Activated CD4-positive, alpha-beta T cell treated with anti-CD3 and anti-CD28 coated beads, Interleukin-2, amount 50 U/mL, for 4 hours (primary cell): Measurements from ENCODE around the gene GARNL3.
A peak's percentile ranks its signal among the peaks of the same experiment; 100 is the strongest.

Source experiments
- DNase-seq, 2 experiments: peaks; one replicate each; pipeline ENCODE4 v3.0.0-alpha.2; 2020

GARNL3 gene

DNA sequence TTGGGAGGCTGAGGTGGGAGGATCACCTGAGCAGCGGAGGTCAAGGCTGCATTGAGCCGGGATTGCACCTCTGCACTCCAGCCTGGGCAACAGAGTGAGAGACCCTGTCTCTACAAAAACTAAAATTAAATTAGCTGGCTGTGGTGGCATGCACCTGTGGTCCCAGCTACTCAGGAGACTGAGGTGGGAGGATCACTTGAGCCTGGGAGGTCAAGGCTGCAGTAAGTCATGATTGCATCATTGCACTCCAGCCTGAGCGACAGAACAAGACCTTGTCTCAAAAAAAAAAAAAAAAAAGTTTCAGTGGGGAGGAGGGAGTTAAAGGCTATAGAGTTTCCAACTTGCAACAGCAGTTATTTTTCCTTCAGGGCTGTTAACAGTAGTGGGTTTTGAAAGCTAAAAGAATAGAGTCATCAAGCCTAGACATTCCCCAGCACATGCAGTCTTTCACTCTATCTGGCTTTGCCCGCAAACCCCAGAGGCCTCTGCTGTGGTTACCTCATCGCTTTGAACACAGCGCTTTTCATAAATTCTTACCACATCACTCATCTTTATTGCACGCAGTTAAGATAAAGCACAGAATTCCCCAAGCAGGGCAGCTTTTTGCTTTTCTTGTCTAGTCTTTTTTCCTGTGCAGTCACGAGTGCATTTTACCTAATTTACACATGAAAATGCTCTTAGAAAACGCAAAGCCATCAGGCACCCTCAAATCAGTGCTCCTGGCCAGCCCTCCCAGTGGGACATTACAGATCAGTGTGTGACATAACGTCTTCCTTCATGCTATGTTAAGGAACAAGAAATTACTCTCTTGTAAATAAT, 123.7 kb downstream of the GARNL3 start:
- peak; percentile 81 to 85 for DNase-seq

- no peak for DNase-seq
These were observed 124.3 kb downstream of the GARNL3 start for GRCh38 chr9:127388856-127389238.

GRCh38 chr9:127389381-127390247, 125.0 kb downstream of the GARNL3 start:
- no peak for DNase-seq

GRCh38 chr9:127390248-127390545, 125.6 kb downstream of the GARNL3 start:
- DNase-seq = no peak

GRCh38 chr9:127390563-127390962, 126.0 kb downstream of the GARNL3 start:
- DNase-seq = no peak

DNA sequence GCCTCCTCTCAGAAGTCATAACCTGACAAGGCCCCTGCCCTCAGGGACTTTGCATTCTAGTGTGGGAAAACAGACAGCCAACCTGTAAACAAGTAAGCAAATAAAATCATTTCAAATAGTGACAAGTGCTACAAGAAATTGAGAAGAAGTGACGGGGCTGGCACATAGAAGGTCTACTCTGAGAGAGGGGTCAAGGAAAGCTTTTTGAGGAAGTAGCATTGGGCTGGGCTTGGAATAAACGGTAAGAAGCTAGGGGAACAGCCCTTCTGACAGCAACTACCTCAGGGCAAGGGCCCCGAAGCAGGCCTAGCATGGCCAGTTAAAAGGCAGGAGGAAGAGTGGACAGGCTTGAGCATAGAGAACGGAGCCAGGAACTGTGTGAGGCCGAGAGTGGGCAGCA, 127.6 kb downstream of the GARNL3 start:
- DNase-seq = no peak

DNA sequence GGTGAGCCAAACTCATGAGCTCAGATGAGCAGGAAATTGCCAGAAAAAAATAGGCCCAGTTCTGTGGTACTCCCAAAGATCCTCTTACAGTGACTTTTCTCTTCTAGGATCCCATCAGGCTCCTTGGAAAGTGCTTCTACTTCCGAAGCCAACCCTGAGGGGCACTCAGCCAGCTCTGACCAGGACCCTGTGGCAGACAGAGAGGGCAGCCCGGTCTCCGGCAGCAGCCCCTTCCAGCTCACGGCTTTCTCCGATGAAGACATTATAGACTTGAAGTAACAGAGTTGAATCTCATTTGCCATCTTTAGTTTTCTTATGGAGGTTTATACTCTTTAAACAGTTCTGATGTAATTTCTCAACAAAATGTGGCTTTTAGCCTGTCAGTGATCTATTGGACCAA, 128.4 kb downstream of the GARNL3 start:
- no peak for DNase-seq

DNA sequence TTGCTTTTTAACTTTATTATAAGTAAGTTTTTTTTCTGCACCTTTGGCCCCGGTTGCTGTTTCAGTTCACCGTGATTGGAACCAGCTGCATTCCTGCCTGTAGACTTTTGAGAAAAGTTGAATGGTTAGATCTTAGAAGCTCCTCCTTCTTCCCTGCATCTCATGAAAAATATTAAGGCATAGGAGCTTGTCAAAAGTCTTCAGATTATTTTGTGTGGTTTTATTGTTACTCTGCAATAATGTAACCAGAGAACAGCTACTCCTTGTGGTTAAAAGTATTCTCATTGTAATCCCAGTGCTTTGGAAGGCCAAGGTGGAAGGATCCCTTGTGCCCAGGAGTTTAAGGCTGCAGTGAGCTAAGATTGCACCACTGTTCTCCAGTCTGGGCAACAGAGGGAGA, 129.1 kb downstream of the GARNL3 start:
- no peak for DNase-seq

DNA sequence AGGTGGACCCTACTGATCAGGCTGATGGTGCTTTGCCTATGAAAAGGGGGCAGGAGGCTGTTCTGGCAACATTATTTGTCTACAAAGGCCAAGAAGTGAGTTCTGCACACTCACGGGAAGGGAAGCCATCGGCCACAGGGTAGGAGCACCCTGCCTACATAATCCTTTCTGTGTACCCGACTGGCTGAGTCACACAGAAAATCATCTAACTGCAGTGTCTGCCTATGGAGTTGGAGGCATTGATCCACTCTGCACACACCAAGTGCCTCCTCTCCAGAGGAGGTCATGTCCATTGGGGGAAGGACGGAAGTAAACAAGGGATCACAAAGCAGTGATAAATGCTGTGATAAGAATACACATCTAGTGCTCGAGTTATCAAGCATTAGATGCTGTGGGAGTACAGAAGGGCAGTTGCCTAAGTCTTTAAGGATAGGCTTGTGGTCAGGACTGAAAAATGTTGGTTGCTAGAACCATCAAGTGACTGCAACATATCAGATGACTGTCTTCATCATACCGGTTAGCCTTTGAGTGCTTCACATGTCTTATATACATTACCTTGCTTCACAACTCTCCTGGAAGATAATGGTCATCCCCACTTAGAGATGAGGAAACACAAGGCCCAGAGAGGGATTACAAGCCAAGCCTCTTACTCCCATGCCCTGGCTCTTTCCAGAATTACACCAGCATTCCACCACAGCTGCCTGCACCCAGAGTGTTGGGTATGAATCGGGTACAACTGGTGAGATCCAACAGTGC, 131.1 kb downstream of the GARNL3 start:
- DNase-seq = no peak

DNA sequence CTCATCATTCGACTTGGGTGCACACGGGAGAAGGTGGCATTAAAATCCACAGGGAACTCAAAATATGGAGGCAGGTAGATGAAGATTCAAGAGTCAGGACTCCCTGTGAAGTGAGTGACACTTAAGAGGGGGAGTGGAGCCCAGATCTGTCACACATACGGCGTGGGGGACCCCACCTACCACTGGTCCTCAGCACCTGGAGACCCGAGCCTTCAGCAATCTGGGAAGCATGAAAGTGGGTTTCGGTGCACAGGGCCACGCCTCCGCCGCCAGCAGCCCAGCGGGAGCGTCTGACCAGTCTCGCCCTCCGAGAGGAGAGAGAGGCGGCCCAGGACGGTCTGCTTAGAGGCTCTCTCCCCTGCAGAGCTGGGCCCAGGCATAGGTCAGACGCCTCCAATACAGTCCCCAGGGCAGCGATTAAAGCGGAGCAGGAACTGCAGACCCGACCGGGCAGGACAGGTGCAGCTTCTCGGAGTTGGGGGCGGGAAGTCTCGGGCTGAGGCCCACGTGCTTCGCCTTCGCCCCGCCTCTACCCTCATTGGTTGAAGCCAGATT, 131.8 kb downstream of the GARNL3 start:
- no peak for DNase-seq

DNA sequence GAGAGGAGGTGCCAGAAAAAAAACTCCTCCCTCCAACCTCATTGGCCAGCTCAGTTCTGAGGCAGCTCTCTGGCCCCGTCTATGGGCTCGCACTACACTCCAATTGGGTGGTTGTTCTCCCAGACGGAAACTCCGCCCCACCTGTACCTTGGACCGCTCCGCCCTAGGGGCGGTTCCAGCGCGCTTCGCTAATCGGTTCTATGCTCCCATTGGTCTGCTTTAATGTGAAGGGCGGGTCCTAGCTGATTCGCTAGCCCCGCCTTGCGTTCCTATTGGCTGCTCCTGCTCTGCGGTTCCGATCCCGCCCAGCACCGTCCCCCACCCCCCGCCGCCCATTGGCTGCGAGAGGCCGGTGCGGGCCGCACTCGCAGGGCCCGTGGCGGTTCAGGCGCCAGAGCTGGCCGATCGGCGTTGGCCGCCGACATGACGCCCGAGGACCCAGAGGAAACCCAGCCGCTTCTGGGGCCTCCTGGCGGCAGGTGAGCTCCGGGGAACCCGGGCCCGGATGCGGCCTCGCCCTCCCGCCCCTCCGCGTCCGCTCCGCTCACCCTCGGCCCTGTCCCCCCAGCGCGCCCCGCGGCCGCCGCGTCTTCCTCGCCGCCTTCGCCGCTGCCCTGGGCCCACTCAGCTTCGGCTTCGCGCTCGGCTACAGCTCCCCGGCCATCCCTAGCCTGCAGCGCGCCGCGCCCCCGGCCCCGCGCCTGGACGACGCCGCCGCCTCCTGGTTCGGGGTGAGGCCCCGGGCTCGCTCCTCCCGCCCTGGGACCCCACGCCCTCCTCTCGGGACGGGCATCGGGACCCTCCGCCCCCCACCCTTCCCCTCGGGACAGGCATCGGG, 132.5 kb downstream of the GARNL3 start, which contains the start of gene SLC2A8:
SLC2A8 (plus strand) TSS at position 362 of the 838 bp plus-strand sequence; CDS start at position 424, 62 bp downstream.
- peak; percentile 67 to 73 for DNase-seq

- DNase-seq = peak in 1 of 2 experiments; percentile 16
These were observed 133.2 kb downstream of the GARNL3 start for GRCh38 chr9:127397646-127398274.

- DNase-seq = no peak
These were observed 133.7 kb downstream of the GARNL3 start for GRCh38 chr9:127398275-127398647.

DNA sequence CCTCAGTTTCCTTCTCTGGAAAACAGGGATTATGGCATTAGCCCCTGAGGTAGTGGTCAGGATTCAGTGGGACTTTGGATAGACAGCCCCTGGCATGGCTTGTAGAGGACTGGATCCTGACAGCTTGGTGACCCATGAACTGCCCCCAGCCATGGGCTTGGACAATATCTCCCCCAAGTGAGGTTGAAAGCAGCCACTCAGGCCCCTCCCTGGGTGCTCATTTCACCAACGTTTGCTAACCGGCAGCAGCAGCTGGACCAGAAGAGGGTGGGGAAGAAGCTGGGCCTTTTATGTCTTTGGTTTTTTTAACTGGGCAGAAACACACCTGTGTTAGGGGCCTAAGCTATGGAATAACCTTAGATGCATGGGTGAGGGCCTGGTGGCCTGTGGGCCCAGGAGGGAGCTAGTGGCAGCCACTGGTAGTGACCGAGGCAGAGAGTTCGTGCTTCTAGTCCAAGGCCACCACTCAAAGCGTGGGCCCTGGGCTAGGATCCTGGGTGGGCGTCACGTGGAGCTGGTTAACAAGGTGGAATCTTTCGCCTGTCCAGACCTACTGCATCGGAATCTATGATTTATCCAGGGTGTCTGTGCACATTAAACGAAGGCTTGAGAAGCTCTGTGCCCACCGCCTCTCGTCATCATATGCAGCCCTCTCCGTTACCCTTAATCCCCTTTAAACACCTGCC, 134.3 kb downstream of the GARNL3 start:
- DNase-seq = no peak

DNA sequence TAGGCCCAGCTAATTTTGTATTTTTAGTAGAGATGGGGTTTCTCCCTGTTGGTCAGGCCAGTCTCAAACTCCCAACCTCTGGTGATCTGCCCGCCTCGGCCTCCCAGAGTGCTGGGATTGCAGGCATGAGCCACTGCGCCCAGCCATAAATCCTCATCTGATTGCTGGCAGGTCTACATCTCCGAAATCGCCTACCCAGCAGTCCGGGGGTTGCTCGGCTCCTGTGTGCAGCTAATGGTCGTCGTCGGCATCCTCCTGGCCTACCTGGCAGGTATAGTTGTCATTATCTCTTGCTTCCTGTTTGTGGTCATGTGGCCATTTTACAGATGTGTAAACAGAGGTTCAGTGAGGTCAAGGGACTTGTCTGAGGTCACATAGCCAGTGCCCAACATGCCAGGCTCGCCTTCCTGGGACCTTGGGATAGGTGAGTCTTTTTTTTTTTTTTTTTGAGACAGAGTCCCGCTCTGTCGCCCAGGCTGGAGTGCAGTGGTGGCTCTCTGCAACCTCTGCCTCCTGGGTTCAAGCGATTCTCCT, 135.2 kb downstream of the GARNL3 start:
- no peak for DNase-seq

DNA sequence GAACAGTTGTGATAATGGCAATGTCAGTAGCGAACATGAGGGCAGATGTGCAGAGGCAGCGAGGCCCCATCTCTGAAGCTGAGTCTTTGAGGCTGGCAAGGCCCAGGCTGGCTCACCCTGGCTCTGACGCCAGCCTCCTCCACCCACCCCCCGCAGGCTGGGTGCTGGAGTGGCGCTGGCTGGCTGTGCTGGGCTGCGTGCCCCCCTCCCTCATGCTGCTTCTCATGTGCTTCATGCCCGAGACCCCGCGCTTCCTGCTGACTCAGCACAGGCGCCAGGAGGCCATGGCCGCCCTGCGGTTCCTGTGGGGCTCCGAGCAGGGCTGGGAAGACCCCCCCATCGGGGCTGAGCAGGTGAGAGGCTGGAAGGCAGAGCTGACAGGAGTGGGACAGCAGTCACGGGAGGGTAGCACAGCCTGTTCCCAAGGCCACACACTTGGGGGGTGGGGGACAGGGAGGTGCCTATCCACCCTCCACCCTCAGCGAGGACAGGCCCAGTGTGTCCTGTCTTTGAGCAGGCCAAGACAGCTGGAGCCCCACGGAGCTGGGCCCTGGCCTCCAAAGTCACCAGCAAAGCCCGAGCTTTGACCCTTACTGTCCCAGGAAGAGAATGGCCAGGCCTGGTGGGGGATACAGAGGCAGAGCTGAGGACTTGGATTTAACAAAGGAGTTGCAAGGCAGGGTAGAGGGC, 138.0 kb downstream of the GARNL3 start:
- no peak for DNase-seq

- no peak for DNase-seq
These were observed 139.1 kb downstream of the GARNL3 start for GRCh38 chr9:127403507-127404192.

DNA sequence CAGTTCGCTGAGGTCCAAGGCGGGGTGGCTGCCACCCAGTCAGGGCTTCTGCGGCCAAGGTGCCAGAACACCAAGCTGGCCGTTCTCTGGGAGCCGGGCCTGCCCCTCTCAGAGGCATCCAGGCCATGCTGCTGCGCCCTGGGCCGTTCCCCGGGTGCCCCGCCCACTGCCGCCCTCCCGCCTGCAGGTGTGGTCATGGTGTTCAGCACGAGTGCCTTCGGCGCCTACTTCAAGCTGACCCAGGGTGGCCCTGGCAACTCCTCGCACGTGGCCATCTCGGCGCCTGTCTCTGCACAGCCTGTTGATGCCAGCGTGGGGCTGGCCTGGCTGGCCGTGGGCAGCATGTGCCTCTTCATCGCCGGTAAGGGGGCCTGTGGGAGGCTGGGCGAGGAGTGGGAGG, 140.1 kb downstream of the GARNL3 start:
- DNase-seq = no peak

DNA sequence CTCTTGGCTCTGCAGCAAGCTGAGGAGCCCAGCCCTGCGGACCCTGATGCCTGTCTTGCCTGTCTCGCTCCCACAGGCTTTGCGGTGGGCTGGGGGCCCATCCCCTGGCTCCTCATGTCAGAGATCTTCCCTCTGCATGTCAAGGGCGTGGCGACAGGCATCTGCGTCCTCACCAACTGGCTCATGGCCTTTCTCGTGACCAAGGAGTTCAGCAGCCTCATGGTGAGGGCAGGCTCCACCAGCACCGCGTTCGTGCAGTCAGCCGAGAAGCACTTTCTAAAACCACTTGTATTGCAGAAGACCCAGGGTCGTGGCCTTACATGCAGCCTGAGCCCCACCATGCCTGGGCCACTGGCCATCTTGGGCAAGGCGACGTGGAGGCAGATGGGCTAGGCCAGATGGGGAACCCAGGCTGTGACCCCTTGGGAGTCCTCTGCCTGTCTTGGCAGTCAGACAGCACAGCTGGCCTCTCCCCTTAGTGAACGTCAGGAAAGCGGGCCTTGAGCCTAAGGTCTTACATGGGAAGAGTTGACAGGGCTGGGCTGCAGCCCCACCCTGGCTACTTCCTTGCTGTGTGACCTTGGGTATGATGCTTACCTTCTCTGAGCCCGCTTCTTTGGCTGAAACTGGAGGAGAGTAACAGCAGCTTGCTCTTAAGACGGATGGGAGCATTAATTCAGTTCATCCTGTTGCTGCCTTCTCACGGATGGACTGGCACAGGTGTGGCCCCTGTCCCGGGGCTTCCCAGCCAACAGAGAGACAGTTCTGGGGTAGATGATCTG, 141.0 kb downstream of the GARNL3 start:
- DNase-seq = no peak
